SW480 (cell line): ENCODE data around the gene IDS.
"Not testable (repeated sequence)": the region's sequence is repeated elsewhere in the genome, so short reads cannot be mapped to it uniquely, and the experiment has no call there.

Experiments
- DNase-seq: peaks from one replicate; pipeline ENCODE4 v3.0.0-alpha.2; 2016; ENCODE audit warnings: low spot score

Gene IDS, protein sequence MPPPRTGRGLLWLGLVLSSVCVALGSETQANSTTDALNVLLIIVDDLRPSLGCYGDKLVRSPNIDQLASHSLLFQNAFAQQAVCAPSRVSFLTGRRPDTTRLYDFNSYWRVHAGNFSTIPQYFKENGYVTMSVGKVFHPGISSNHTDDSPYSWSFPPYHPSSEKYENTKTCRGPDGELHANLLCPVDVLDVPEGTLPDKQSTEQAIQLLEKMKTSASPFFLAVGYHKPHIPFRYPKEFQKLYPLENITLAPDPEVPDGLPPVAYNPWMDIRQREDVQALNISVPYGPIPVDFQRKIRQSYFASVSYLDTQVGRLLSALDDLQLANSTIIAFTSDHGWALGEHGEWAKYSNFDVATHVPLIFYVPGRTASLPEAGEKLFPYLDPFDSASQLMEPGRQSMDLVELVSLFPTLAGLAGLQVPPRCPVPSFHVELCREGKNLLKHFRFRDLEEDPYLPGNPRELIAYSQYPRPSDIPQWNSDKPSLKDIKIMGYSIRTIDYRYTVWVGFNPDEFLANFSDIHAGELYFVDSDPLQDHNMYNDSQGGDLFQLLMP

DNA sequence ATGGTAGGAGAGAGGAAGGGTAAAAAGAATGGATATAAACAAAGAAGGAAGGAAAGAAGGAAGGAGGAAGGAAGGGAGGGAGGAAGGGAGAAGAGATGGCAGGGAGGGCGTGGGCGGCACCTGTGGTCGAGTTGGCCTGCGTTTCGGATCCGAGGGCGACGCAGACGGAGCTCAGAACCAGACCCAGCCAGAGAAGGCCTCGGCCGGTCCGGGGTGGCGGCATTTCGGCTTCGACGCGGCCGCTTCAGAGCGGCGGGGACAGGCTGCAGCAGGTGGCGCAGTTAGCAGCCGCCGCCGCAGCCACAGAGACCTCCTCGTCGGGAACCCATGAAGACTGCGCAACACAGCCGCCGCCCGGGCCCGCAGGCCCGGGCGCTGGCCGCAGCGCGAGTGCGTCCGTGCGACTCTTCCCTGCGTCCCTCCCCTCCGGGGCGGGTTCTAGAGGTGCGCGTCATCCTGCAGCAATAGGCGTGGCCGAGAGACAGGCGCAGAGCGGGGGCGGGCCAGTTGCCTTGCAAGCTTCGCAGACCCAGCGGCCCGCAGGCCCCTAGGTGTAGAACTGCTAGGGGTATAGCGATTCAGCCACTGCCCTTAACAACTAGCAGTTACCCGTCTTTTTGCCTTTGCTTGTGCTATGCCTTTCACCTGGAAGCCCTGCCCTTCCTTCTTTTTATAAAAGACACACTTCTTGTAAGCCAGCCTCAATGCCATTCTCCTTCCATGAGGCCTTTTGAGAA, at the start of gene IDS:
Gene IDS, minus strand, starts transcription at position 392 of the 737 bp plus-strand sequence. Its CDS starts 169 bp downstream, at position 223.
- DNase-seq: peak; percentile 87

DNA sequence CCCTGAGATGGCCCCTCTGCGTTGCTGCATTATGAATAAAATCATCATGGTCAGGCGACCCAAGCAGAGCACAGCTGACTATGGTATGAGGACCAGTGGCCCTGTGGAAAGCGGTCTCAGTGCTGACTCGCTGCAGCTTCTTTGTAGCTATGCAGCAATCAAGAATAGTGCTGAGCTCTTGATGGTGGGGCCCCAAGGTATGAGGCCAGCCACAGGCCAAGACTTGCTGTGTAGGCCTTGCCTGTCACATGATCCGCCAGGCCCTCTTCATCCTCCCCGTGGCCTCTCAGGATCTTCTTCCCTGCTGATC, 46.8 kb upstream of the IDS start:
- not testable (repeated sequence) for DNase-seq

DNA sequence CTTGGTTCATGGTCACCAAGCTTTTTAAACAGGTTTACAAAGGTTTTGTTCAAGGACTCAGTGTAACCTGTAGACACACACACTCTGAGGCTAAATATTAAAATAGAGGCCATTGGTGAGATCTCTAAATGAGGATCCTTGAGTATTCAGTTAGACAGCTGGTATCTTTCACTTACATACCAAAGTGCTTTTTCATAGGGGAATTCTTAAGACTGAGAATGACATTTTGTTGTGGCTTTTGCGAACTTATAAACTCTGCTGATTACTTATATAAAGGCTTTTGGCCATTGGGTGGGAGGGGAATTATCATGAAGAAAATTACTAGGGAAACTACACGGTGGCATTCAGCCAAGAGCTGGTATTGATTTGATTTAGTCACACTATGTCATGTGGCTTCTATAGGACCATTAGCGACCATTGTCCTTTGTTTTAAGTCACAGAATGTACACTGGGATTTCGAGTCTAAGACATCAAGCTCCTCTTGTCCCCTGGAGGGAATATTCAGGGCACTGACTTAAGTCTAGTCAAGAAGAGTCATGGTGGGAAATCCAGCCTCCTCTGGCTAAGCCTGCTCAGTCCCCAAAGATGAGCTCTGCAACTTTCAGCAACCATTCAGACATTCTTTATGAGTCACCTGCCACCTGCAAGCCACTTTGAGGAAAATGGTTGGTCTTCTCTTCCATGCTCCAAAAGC, 46.3 kb upstream of the IDS start:
- DNase-seq: not testable (repeated sequence)

DNA sequence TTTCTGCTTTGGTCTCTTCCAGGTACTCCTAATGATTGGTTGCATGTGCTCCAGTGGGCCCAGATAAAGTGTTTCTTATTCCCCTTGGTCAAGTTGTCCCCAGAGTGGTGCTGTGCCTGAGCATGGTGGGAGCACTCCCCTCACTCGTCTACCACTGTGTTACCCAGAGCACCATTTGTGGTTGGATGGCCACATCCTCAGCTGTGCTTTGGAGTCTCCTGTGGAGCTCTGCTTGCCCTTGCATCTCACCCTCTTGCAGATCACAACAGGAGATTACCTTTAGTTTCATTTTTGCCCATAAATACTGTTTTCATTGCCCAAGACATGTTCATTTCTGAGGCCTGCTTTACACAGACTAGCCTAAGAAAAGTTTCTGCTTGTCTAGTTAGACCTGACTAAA, 45.3 kb upstream of the IDS start:
- DNase-seq: not testable (repeated sequence)

DNA sequence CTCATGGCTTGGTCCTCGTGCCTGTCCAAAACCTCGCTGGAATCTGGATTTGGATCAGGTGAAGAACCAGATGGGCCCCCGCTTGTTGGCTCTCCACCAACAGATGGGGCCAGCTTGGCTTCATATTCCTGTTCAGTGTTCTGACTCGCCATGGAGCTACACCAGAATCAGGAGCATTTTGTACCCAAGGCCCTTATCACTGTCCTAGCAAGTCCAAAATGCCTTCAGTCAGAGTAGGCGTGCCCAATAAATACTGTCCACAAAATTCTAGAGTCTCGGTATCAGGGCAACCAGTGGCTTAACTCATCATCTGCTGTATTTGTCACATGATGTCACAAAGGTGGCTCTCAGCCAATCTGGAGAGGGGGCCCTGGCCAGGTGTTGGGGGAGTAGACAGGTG, 44.6 kb upstream of the IDS start, which contains the start of gene HSFX3:
Gene HSFX3, minus strand, starts transcription at position 224 of the 400 bp plus-strand sequence. Its CDS starts 72 bp downstream, at position 152.
- DNase-seq: not testable (repeated sequence)

DNA sequence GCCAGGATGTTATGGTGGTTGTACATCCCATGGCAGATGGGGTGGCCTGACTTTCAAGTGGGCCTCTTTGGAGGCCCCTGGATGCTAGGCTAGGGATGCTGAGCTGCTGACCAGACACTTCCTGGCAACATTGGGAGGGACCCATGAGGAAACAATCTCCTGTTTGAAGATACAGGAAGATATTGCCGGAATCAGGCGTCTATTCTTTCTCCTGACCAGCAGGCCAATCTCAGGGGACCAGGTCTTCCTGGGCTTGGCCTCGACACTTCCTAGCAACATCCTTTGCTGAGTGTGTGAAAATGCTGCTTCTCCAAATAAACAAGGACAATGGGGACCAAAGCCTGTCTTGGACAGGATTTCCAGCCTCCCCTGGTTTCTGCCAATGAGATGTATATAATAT, 42.7 kb upstream of the IDS start:
- not testable (repeated sequence) for DNase-seq

DNA sequence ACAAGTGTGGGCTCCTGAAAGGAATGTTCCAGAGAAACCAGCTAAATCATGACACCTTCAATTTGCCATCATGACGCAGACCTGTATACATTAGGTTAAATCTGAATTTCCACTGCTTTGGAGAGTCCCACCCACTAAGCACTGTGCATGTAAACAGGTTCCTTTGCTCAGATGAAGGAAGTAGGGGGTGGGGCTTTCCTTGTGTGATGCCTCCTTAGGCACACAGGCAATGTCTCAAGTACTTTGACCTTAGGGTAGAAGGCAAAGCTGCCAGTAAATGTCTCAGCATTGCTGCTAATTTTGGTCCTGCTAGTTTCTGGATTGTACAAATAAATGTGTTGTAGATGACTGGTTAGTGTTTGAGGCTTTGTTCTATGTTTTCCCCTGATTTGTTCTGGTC, 41.9 kb upstream of the IDS start:
- not testable (repeated sequence) for DNase-seq

DNA sequence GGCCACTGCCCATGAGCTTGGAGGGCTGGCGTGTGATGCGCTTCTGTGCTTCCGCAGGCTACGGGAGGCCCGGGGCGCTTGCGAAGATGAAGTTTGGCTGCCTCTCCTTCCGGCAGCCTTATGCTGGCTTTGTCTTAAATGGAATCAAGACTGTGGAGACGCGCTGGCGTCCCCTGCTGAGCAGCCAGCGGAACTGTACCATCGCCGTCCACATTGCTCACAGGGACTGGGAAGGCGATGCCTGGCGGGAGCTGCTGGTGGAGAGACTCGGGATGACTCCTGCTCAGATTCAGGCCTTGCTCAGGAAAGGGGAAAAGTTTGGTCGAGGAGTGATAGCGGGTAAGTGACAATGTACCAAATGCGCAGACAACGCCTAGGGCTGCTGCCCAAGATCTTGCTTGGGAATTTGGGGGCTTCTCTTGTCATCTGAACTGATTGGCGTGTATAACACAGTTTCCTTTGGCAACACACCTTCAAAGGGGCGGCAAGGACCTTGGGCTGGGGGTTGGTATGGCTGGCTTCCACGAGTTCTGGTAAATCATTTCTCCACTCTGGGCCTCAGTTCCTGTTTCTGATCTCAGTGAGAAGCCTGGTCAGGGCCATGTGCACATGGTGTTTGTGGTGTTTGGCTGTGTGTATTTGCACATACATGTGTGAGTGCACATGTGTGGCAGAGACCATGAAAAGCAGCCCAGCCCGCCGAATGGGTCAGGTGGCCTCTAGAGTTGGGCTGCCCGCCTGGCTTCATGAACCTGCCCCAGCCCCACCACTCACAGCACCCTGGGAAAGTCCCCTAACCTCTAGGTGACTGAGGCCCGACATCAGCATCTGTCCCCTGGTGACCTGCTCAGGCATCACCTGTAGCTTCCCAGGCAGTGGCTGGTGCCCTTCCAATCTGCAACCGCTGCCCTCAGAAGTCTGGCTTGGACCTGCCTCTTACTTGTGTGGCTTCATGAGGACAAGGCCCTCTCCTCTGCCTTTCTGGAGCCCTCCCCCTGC, 40.7 kb upstream of the IDS start:
- DNase-seq: not testable (repeated sequence)

DNA sequence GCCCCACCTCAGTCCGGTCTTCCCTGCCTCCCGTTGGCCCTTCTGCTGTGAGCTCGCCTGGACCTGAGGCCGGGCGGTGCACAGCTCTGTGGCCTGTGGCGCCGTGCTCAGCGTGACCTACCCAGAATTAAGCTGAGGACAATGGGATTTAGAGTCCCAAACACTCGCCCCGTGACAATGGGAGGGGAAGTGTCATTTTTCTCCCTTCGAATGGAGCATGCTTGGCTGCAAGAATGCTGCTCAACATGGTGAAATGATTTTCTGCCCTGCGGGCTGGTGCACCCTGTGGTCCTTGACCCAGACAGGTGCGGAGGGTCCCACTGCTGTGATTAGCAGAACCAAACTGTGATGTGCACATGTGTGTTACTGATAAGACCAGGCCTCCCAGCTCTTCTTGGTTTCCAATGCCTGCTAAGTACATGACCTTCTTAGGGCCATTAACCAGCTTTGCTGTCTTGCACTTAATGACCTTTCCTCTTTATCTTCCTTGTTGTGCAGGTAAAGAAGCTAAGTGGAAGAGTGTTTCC, 36.5 kb upstream of the IDS start:
- DNase-seq: no peak

DNA sequence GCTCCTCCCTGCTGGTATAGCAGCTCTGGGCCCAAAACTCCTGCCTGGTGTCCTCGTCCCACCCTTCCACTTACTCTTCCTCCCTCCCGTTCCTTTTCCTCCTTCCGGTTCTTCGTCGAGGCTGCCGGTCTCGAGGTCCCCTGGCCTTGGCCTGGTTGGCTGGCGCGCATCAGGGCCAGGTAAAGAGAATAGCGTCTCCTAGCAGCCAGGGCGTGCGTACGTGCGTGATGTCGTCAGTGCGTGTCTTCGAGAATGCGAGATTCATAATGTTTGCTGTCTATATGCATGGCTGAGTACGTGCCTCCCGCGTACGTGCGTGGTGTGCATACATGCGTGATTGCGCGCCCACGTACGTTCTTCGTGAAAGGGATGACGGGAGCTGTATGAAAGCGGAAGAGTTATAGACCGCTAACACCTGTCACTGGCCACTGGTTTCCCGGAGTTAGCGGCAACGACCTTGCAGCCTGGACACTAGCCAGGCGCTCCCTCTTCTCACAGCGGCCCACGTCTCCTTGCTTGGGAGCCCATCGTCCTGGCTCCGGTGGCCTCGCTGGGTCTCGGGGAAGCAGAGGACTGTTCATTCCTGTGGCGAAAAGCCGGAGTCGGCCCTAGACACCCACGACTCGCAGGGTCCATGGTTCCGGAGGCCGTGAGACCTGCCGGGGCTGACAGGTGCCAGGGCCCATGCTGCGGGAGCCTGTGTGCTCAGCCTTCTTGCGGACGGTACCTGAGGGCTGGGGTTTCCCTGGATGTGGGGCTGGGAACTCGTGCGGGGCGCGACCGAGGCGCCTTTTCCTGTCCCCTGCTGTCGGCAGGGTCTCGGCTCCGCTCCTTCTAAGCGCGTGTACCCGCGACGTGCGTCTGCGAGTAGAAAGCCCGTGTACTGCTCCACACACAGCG, 35.8 kb upstream of the IDS start, which contains the start of gene EOLA1:
Gene EOLA1, plus strand, starts transcription at position 392 of the 900 bp plus-strand sequence. CDS start 4,619 bp downstream, outside the sequence.
- peak; percentile 97 for DNase-seq

DNA sequence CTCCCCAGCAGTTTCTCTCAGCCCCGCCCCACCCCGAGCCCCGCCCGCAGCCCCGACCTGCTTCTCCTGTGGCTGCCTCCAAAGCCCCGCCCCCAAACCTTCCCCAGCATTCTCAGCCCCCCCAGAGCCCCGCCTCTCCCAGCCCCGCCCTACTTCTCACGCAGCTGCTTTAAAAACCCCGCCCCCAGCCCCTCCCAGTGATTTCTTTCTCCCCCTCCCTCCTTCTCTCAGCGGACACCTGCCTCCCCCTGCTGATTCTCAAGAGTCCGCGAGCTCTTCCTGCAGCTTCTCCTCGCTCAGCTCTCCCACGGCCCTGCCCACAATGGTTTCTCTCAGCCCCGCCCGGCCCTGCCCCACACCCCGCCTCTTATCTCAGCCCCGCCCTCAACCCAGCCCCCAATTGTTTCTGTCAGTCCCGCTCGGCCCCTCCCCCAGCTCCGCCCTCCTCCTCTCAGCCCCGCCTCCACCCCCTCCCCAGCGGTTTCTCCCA, 35.1 kb upstream of the IDS start:
- DNase-seq: peak; percentile 82

DNA sequence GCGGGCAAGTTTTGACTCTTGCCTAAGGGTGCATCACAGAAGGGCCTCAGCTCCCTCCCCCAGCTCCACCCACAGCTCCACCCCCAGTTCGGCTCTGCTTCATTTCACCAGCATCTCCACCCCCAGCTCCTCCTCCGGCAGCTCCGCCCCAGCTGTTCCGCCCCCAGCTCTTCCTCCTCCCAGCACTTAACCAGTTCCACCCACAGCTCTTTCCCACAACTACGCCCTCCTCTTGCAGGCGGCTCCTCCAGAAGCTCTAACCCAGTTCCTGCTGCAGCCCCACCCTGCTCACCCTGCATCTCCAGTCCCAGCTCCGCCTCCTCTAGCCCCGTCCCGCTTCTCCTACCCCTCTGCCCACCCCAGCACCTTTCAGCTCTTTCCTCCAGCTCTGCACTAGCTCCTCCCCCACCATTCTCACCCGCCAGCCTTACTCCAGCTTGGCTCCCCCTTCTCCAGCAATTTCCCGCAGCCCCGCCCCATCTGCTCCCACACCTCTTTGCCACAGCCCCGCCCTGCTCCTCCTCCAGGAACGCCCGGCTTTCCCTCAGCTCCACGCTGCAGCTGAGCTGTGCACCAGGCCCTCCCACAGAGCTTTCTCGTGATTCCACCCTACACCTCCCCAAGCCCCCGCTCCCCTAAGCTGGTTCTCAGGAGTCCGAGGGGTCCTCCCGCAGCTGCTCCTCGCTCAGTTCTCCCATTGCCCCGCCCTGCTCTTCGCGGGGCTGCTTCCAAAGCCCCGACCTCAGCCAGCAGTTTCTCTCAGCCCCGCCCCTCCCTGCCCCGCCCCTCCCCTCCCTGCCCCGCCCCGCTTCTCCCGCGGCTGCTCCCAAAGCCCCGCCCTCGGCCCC, 34.4 kb upstream of the IDS start:
- peak; percentile 92 for DNase-seq

DNA sequence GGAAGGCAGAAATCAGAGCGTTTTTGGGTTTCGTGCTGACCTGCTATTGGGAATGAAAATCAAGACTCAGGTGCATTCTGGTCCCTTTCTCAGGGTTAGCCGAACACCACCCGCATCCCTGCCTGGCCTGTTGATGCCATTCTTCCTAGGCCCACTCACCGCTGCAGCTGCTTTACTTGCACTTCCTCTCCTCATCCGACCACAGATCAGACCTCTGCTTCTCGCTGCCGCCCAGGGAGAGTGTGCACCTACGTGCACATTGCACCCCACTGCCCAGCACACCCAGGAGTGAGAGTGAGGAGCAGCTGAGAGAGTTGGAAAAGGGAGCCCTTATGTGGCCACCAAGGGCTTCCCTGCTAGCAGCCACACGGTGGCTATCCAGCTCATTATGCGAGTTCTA, 32.4 kb upstream of the IDS start:
- not testable (repeated sequence) for DNase-seq

DNA sequence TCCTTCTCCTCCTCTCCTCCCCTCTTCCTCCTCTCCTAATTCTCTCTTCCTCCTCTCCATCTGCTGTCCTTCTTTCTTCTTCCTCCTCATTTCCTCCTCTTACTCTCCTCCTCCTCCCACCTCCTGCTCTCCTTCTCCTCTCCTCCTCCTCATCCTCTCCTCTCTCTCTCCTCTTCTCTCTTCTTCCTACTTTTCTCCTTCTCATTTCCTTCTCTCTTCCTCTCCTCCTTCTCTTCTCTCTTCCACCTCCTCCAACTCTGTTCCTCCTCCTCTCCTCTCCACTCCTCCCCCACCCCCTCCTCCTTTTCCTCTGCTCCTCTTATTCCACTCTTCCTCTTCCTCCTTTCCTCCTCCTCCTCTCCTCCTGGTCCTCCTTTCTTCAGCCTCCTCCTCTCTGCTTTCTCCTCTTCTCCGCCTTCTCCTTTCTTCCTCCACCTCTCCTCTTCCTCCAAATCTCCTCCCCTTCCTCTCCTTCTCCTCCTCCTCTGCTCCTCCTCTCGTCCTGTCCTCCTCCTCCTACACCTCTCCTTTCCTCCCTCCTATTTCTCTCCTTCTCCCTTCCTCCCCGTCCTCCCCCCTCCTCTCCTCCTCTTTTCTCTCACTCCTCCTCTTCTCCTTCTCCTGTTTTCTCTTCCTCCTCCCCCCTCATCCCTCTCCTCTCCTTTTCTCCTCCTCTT, 30.0 kb upstream of the IDS start:
- DNase-seq: not testable (repeated sequence)

DNA sequence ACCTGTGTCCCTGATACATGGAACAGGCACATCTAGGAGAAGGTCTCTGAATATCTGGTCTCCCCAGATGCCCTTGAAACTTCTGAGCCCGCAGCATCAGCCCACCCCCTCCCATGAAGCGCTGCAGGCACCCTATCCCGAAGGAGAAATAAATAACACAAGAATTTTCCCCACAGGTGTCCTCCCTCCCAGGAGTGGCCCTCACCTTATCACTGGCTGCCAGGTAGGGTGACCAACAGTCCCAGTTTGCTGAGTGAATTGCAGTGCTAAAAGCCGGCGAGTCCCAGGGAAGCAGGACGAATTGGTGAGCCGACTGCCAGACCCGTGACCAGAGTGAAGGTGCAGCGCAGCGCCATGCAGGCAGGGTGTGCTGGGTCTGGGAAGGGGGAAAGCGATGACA, 28.9 kb upstream of the IDS start:
- DNase-seq: not testable (repeated sequence)

DNA sequence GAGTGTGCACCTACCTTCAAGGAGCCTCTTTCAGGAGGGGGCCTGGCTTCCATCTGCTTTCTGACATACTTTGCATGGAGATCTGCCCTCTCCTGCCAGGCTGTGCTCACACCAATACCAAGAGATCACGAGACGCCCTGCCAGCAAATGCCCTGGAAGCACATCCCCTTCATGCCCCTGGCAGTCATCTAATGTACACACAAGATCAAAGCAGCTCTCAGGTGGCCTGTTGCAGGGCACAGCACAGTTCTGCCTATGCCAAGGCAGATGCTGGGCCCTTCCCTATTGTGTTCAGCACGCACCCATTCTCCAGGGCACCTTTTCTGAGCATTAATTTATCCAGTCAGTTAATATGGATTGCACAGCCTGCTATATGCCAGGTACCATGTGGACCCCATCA, 27.8 kb upstream of the IDS start:
- not testable (repeated sequence) for DNase-seq

DNA sequence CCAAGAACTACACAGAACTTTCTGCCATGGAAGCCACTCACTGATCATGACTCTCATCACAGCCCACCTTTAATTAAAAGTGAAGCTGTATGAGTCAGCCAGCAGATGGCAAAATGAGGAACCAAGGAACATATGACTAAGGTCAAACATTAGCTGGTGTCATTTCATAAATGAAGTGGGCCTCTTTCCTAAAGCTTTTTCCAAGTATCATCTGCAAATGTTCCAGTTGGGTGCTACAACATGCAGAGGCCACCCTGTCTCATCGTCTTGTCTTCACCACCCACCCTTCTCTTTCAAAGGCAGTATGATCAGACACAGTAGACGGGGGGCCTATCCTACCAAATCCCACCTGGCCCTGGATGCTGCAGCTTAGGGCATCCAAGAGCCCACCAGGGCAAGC, 26.5 kb upstream of the IDS start:
- no peak for DNase-seq

DNA sequence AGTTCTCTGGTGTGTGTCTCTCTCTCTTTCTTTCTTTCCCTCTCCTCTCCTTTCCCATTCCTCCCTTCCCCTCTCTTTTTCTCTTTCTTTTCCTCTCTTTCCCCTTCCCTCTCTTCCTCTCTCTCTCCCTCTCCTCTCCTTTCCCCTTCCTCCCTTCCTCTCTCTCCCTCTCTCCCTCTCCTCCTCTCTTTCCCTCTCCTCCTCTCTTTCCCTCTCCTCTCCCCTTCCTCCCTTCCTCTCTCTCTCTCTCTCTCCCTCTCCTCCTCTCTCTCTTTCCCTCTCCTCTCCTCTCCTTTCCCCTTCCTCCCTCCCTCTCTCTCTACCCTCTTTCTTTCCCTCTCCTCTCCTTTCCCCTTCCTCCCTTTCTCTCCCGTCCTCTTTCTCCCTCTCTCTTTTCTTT, 23.3 kb upstream of the IDS start:
- DNase-seq: no peak
